ENCODE results near the gene PDZD2. TPM values are rescaled to one million over a fixed set of nuclear protein-coding genes. Genes with fewer than 3 reads are reported as not detected.

PDZD2 gene
- total RNA-seq, 1 experiment from 2014 or later: 0.37 TPM

DNA sequence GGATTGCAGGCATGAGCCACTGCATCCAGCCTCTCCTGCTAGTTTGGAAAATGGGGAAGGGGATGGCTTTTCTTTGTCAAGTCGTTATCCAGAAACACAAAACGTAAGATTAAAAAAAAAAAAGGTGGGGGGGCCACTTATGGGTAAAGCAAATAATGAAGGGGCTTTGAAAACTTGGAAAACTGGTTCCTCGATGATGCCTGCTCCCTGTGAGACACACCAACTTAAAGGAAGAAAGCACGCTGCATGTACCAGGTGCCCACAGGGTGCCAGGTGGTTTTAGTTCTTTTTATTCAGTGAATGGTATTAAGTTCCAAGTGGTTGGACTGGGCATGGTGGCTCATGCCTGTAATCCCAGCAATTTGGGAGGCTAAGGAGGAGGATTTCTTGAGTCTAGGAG is 365.1 kb downstream of the PDZD2 start:
- Histone ChIP-seq H2AFZ (ENCODE audit: low read depth, low read length, poor library complexity, severe bottlenecking) (no peak overlapping the region), H3K9me2 (ENCODE audit: insufficient read depth) (no peaks in the 10 kb centered on the region), H3K9ac (ENCODE audit: low read length) (no peak overlapping the region), H3K4me2 (ENCODE audit: low read length) (no peak overlapping the region), H3K4me1 (ENCODE audit: control insufficient read depth in 1 of 2, insufficient read depth in 2 of 2, low read length in 2 of 2) (no peaks in the 10 kb centered on the region), H3K9me3 (ENCODE audit: control insufficient read depth in 1 of 2, insufficient read depth in 1 of 2, low read depth in 1 of 2, low read length in 2 of 2) (no peaks in the 10 kb centered on the region), H3K4me3 (replicated peaks in 1 of 2; ENCODE audit: low read depth in 1 of 2, low read length in 2 of 2) (no peak overlapping the region), H4K20me1 (ENCODE audit: insufficient read depth) (no peaks in the 10 kb centered on the region), H3K79me2 (ENCODE audit: insufficient read depth, low read length) (no peaks in the 10 kb centered on the region), H3K27ac (ENCODE audit: low read depth, low read length) (no peak overlapping the region), H3K36me3 (ENCODE audit: control insufficient read depth in 1 of 2, insufficient read depth in 2 of 2, low read length in 2 of 2) (no peaks in the 10 kb centered on the region), H3K27me3 (ENCODE audit: insufficient read depth, low read length) (no peaks in the 10 kb centered on the region)
- no peak for TF ChIP-seq TCF7L2 (IDR thresholded peaks at IDR 0.05; ENCODE audit: borderline replicate concordance, extremely low read depth, insufficient read depth, insufficient read length)
- TF ChIP-seq ELF1 (IDR thresholded peaks at IDR 0.05; ENCODE audit: borderline replicate concordance, low read depth): no peak
- TF ChIP-seq EZH2 (IDR thresholded peaks at IDR 0.05): no peak
- TF ChIP-seq JUND (IDR thresholded peaks at IDR 0.05): no peak
- no peak for TF ChIP-seq CBX3 (IDR thresholded peaks at IDR 0.05; ENCODE audit: low read depth)
- no peak for TF ChIP-seq POLR2A (IDR thresholded peaks at IDR 0.05; ENCODE audit: borderline replicate concordance, extremely low read depth, insufficient read depth, insufficient read length)
- TF ChIP-seq, protein P1, sequence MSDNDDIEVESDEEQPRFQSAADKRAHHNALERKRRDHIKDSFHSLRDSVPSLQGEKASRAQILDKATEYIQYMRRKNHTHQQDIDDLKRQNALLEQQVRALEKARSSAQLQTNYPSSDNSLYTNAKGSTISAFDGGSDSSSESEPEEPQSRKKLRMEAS (IDR thresholded peaks at IDR 0.05): no peak
- no peak for TF ChIP-seq ZFX (IDR thresholded peaks at IDR 0.05)
- no peak for TF ChIP-seq EGR1 (IDR thresholded peaks at IDR 0.05; ENCODE audit: low read depth)
- TF ChIP-seq SIN3A (IDR thresholded peaks at IDR 0.05; ENCODE audit: low read depth): no peak
- TF ChIP-seq, protein P2, sequence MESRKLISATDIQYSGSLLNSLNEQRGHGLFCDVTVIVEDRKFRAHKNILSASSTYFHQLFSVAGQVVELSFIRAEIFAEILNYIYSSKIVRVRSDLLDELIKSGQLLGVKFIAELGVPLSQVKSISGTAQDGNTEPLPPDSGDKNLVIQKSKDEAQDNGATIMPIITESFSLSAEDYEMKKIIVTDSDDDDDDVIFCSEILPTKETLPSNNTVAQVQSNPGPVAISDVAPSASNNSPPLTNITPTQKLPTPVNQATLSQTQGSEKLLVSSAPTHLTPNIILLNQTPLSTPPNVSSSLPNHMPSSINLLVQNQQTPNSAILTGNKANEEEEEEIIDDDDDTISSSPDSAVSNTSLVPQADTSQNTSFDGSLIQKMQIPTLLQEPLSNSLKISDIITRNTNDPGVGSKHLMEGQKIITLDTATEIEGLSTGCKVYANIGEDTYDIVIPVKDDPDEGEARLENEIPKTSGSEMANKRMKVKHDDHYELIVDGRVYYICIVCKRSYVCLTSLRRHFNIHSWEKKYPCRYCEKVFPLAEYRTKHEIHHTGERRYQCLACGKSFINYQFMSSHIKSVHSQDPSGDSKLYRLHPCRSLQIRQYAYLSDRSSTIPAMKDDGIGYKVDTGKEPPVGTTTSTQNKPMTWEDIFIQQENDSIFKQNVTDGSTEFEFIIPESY (IDR thresholded peaks at IDR 0.05; ENCODE audit: extremely low read depth, insufficient replicate concordance, low read length): no peak
- TF ChIP-seq FOSL1 (IDR thresholded peaks at IDR 0.05; ENCODE audit: low read depth): no peak
- POLR2A ChIA-PET: no interaction called here
- intact Hi-C loops (cut with micrococcal nuclease): no loop called here
- DNase-seq (ENCODE audit: low read depth, low spot score) (no peak), ATAC-seq (no peak)
- RAD21 ChIA-PET (ENCODE audit: low non-redundant PET in 1 of 2, low total read pairs in 2 of 2, uncharacterized antibody in 2 of 2, unreplicated experiment in 2 of 2): no interaction called here
- CTCF ChIA-PET: no interaction called here
- no TSS peak for BruUV-seq (replicated peaks)
